ENCODE measurements around the gene GGT5.

DNA sequence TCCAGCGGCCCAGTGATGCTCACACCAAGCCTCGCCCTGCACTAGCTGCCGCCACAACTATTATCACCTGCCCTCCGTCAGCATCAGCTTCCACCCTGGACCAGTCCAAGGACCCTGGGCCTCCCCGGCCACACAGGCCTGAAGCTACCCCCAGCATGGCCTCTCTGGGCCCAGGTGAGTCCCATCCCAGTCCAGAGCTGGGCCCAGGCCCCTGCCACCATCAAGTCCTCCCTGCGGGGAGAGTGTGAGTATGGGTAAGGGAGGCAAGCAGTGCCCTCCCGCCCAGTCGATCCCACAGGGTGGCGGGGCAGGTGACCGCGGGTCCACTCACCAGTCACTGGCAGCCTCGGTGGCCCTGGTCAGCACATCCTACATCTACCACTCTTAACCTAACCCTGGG is 73.1 kb downstream of the GGT5 start:
- TF ChIP-seq POLR2AphosphoS5 (IDR thresholded peaks at IDR 0.05) (no peak), POLR2A (IDR thresholded peaks at IDR 0.05) (no peak), CTCF (IDR thresholded peaks at IDR 0.05) (no peak)
